ENCODE results near the gene NOS3. TPM values are rescaled to one million over a fixed set of nuclear protein-coding genes. Genes with fewer than 3 reads are reported as not detected.

The NOS3 gene
- total and polyA plus RNA-seq, 9 of the 15 experiments (the other 6 are each of a cell fraction or from before 2014, with no cell fraction given) = 1.1 to 121 (median 23.6) TPM

GRCh38 chr7:150955519-150956394 lies 35.1 kb upstream of the NOS3 start (continued):
- TF ChIP-seq ZNF232 (CRISPR knock-in tag; IDR thresholded peaks at IDR 0.05) = no peak
- TF ChIP-seq, protein P1, sequence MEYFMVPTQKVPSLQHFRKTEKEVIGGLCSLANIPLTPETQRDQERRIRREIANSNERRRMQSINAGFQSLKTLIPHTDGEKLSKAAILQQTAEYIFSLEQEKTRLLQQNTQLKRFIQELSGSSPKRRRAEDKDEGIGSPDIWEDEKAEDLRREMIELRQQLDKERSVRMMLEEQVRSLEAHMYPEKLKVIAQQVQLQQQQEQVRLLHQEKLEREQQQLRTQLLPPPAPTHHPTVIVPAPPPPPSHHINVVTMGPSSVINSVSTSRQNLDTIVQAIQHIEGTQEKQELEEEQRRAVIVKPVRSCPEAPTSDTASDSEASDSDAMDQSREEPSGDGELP (CRISPR knock-in tag; IDR thresholded peaks at IDR 0.05; ENCODE audit: borderline replicate concordance) = peak; percentile 96
- TF ChIP-seq ZNF780A (CRISPR knock-in tag; IDR thresholded peaks at IDR 0.05) = no peak
- TF ChIP-seq KDM5B (IDR thresholded peaks at IDR 0.05; ENCODE audit: insufficient replicate concordance, low read depth, low read length) = peak; percentile 55
- TF ChIP-seq MED1 (CRISPR knock-in tag; IDR thresholded peaks at IDR 0.05; ENCODE audit: borderline replicate concordance) = no peak
- TF ChIP-seq HDGF (IDR thresholded peaks at IDR 0.05) = peak; percentile 100
- TF ChIP-seq STAT5A (IDR thresholded peaks at IDR 0.05; ENCODE audit: borderline replicate concordance, low read length) = peak; percentile 11; the same call in 1 of the 2 replicates
- no peak for TF ChIP-seq TFE3 (CRISPR knock-in tag; IDR thresholded peaks at IDR 0.05)
- peak; percentile 94 for TF ChIP-seq GATAD2A (IDR thresholded peaks at IDR 0.05)
- TF ChIP-seq DACH1 (IDR thresholded peaks at IDR 0.05; ENCODE audit: partially characterized antibody) = peak; percentile 41
- TF ChIP-seq HMBOX1 (IDR thresholded peaks at IDR 0.05) = no peak
- TF ChIP-seq, protein P2, sequence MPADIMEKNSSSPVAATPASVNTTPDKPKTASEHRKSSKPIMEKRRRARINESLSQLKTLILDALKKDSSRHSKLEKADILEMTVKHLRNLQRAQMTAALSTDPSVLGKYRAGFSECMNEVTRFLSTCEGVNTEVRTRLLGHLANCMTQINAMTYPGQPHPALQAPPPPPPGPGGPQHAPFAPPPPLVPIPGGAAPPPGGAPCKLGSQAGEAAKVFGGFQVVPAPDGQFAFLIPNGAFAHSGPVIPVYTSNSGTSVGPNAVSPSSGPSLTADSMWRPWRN (IDR thresholded peaks at IDR 0.05; ENCODE audit: low read depth) = no peak; the same call in 1 of the 2 replicates
- TF ChIP-seq NUFIP1 (IDR thresholded peaks at IDR 0.05; ENCODE audit: partially characterized antibody) = no peak
- no peak for TF ChIP-seq RBM25 (IDR thresholded peaks at IDR 0.05; ENCODE audit: low read depth, low read length, severe bottlenecking)
- TF ChIP-seq, protein P3, sequence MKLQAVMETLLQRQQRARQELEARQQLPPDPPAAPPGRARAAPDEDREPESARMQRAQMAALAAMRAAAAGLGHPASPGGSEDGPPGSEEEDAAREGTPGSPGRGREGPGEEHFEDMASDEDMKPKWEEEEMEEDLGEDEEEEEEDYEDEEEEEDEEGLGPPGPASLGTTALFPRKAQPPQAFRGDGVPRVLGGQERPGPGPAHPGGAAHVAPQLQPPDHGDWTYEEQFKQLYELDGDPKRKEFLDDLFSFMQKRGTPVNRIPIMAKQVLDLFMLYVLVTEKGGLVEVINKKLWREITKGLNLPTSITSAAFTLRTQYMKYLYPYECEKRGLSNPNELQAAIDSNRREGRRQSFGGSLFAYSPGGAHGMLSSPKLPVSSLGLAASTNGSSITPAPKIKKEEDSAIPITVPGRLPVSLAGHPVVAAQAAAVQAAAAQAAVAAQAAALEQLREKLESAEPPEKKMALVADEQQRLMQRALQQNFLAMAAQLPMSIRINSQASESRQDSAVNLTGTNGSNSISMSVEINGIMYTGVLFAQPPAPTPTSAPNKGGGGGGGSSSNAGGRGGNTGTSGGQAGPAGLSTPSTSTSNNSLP (IDR thresholded peaks at IDR 0.05; ENCODE audit: borderline replicate concordance, low read depth, low read length) = no peak
- peak; percentile 25; the same call in 1 of the 2 replicates for TF ChIP-seq ZKSCAN1 (IDR thresholded peaks at IDR 0.05; ENCODE audit: low read depth, low read length)
- TF ChIP-seq ZFP1 (CRISPR knock-in tag; IDR thresholded peaks at IDR 0.05) = no peak

All from K562 (cell line).